Body of pancreas (tissue), 4 donors: ENCODE measurements around the gene BRAT1. TPM values are rescaled to one million over a fixed set of nuclear protein-coding genes. Genes with fewer than 3 reads are reported as not detected.
"Not testable (repeated sequence)": the region's sequence is repeated elsewhere in the genome, so short reads cannot be mapped to it uniquely, and the experiment has no call there.

Source experiments
- ATAC-seq: fragments of 150-250 bp; one replicate; pipeline ENCODE4 v1.9.1; 2016
- DNase-seq, 4 donors: peaks; one replicate each; pipeline ENCODE4 v3.0.0-alpha.2; 2019
- H3K27ac ChIP-seq, 4 donors: fragments of 200-600 bp; sonication (generic); 1 replicate in 3 of 4; 2 replicates in 1 of 4; pipeline versions ENCODE4 v1.5.1 to v1.6.1; 2016 to 2019; ENCODE audit warnings: mild to moderate bottlenecking in 1 of 4, mixed read lengths in 1 of 4, moderate library complexity in 1 of 4
- H3K27me3 ChIP-seq, 2 donors: fragments of 200-600 bp; sonication (generic); one replicate each; pipeline ENCODE4 v1.6.0; 2016; ENCODE audit warnings: mild to moderate bottlenecking in 1 of 2
- H3K36me3 ChIP-seq, 2 donors: fragments of 200-600 bp; sonication (generic); replicated peaks in 1 of 2; 2 replicates each; pipeline ENCODE4 v1.5.1; 2016; ENCODE audit warnings: low read depth in 2 of 2; ENCODE audit not compliant: insufficient read depth in 1 of 2
- H3K4me1 ChIP-seq: fragments of 200-600 bp; sonication (generic); one replicate; pipeline ENCODE4 v1.6.0; 2016
- H3K4me3 ChIP-seq, 2 donors: fragments of 200-600 bp; sonication (generic); 1 replicate in 1 of 2; 2 replicates in 1 of 2; pipeline ENCODE4 v1.5.1; 2016 to 2019
- H3K9me3 ChIP-seq, 3 donors: fragments of 200-600 bp; sonication (generic); 1 replicate in 2 of 3; 2 replicates in 1 of 3; pipeline ENCODE4 v1.5.1; 2016
- CTCF ChIP-seq, 7 experiments: fragments of 450-650 bp in 4 of 7; fragments of 200-600 bp in 3 of 7; sonication (generic) in 3 of 7; IDR thresholded peaks; one replicate each; pipeline ENCODE4 v1.5.1; 2016 to 2019; ENCODE audit warnings: antibody characterized with exemption in 7 of 7
- POLR2A ChIP-seq, 3 donors: fragments of 450-650 bp; IDR thresholded peaks; one replicate each; pipeline ENCODE4 v1.6.1; 2016; ENCODE audit warnings: antibody characterized with exemption in 3 of 3, mild to moderate bottlenecking in 2 of 3
- WGBS, 2 donors: methylation state at CpG; one replicate each; pipeline ENCODE4 v1.1.5; 2017; 5-methylcytosine and 5-hydroxymethylcytosine counted together
- intact Hi-C: fragments of 100-400 bp; cut with DNase I; formaldehyde crosslinking; loops from one replicate; pipeline ENCODE4 v1.15.1; 2023
- total RNA-seq, 2 donors: library from RNA; depleted of rRNA; stranded (reverse); fragments of >200 nt; gene quantifications; one replicate each; pipeline ENCODE4 v1.1.0, GENCODE V29; 2016

BRAT1 gene
- total RNA-seq, 2 donors from 2014 or later: 36.6 to 46.8 TPM

GRCh38 chr7:2537981-2538851 lies 17.1 kb downstream of the BRAT1 start:
- Histone ChIP-seq H3K4me1 (no peaks in the 10 kb centered on the region), H3K27ac (no peak overlapping the region)
- DNase-seq: peak in 1 of 4 donors; percentile 48

GRCh38 chr7:2535872-2536627 lies 19.3 kb downstream of the BRAT1 start:
- H3K36me3 ChIP-seq, H3K27ac ChIP-seq, H3K4me1 ChIP-seq, H3K9me3 ChIP-seq, intact Hi-C loops, DNase-seq, ATAC-seq, H3K4me3 ChIP-seq, H3K27me3 ChIP-seq: not testable (repeated sequence)
- WGBS, 2 donors: 37 to 68% methylated on average over 2 to 17 of the region's 19 CpGs

More at GRCh38 chr7:2537981-2538851, 17.1 kb downstream of the BRAT1 start:
- Histone ChIP-seq H3K4me3 (no peak overlapping the region), H3K36me3 (peaks cover 6% of the 10 kb centered on the region in 2 donors), H3K27me3 (no peaks in the 10 kb centered on the region), H3K9me3 (no peaks in the 10 kb centered on the region)
- WGBS, 2 donors: 89 to 96% methylated on average over 15 to 39 of the region's 47 CpGs
- intact Hi-C loops: no loop called here
- no peak for TF ChIP-seq CTCF (IDR thresholded peaks at IDR 0.05)
- TF ChIP-seq POLR2A (IDR thresholded peaks at IDR 0.05): no peak
- no peak for ATAC-seq

GRCh38 chr7:2534214-2534613 lies 21.1 kb downstream of the BRAT1 start:
- H3K4me3 ChIP-seq, ATAC-seq, H3K9me3 ChIP-seq, H3K27ac ChIP-seq, H3K27me3 ChIP-seq, DNase-seq, intact Hi-C loops, H3K36me3 ChIP-seq: not testable (repeated sequence)
- 93% methylated on average over 3 of the region's 34 CpGs; no CpG with 5 or more reads in 1 of the 2 donors for WGBS, 2 donors
- H3K4me1 ChIP-seq: peaks cover 25% of the 10 kb centered on the region

- 35 to 51% methylated on average over 3 to 5 of the region's 8 CpGs for WGBS, 2 donors
- DNase-seq, H3K9me3 ChIP-seq, H3K27ac ChIP-seq, H3K36me3 ChIP-seq, ATAC-seq, intact Hi-C loops, H3K27me3 ChIP-seq, H3K4me3 ChIP-seq: not testable (repeated sequence)
- peaks cover 31% of the 10 kb centered on the region for H3K4me1 ChIP-seq
Observed at GRCh38 chr7:2533566-2533965, 21.8 kb downstream of the BRAT1 start.

GRCh38 chr7:2532816-2533215 lies 22.5 kb downstream of the BRAT1 start:
- ATAC-seq, H3K4me3 ChIP-seq, H3K27ac ChIP-seq, H3K9me3 ChIP-seq, H3K36me3 ChIP-seq, H3K27me3 ChIP-seq, intact Hi-C loops: not testable (repeated sequence)
- H3K4me1 ChIP-seq: peaks cover 39% of the 10 kb centered on the region
- 66% methylated on average over 7 of the region's 8 CpGs; no CpG with 5 or more reads in 1 of the 2 donors for WGBS, 2 donors
- peak in 1 of 4 donors; percentile 21 for DNase-seq

GRCh38 chr7:2532199-2532772 lies 23.0 kb downstream of the BRAT1 start:
- H3K4me3 ChIP-seq, H3K36me3 ChIP-seq, intact Hi-C loops, H3K27me3 ChIP-seq, H3K9me3 ChIP-seq, H3K27ac ChIP-seq, ATAC-seq: not testable (repeated sequence)
- 66 to 76% methylated on average over 6 to 15 of the region's 15 CpGs for WGBS, 2 donors
- DNase-seq: peak in 1 of 4 donors; percentile 21
- peaks cover 44% of the 10 kb centered on the region for H3K4me1 ChIP-seq

GRCh38 chr7:2531796-2532110 lies 23.6 kb downstream of the BRAT1 start:
- H3K4me3 ChIP-seq, intact Hi-C loops, H3K9me3 ChIP-seq, H3K36me3 ChIP-seq, H3K27me3 ChIP-seq: not testable (repeated sequence)
- ATAC-seq (peak; percentile 47), DNase-seq (peak in 2 of 4 donors; percentile 50)
- H3K4me1 ChIP-seq: peaks cover 49% of the 10 kb centered on the region
- H3K27ac ChIP-seq: peak overlapping the region; percentile 72 to 96 (median 90)
- WGBS, 2 donors: 11 to 34% methylated on average over 7 to 13 of the region's 17 CpGs
